GOT3 (cell line): ENCODE measurements around the gene RALY.

Experiments used
- DNase-seq: peaks from one replicate; lab custom pipeline; 2025; ENCODE audit warnings: mixed read lengths; lab: John Stamatoyannopoulos, UW

RALY gene

DNA sequence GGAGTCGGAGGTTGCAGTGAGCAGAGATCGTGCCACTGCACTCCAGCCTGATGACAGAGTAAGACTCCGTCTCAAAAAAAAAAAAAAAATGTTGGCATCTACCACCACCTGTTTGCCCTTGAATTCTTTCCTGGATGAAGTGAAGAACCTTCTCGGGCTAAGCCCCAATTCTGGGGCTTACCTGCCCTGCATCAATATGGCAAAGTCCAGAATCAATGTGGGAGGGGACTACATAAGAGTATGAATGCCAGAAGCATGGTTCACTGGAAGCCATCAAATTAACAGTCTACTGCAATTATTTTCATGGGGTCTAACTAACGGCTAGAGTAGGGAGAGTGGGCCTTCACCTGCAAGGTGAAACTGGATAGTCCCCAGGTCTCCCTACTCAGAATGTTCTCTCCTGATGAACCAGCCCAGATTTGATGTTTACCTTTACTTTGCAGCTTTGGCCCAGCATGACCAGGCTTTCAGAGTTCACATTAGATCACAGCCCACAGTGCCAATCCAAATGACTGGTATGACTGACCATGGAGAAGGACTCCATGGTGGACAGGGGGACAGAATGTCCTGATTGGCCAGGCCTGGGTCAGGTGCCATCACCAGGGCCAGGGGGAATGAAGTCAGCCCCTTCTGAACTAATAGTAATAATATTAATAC lies 7.0 kb upstream of the RALY start:
- no peak for DNase-seq

DNA sequence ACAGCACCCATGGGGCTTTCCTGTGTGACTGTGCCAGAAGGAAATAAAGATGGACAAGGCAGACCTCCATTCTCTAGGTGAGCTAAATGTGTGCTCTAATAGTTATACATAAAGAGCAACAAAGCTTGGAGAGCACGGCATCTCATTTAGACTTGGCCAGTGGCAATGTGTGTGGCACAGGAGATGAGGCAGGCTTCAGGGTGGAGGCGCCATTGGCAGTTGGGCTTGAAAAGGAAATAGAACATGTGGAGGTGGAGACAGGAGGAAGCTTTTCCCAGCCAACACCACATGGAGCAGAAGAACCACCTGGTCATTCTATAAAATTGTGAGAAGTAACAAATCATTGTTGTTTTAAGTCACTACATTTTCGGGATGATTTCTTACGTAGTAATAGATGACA lies 3.6 kb upstream of the RALY start:
- no peak for DNase-seq

DNA sequence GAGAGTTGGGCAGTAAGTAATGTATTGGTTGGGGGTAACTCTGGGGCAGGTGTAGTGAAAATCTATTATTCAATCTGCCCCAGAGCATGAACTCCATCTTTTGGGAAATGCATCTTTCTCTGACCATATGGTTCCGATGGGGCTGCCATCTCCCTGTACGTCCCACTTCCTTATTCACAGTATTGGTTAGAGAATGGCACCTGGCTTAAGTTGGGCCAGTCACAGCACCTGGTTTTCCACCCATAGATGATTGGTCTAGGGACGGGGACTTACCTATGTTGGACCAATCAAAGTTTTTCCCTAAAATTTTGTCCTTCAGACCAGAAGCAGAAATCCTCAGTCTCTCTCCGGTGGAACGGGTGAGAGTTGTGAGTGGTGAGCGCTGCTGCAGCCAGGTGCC lies 2.2 kb upstream of the RALY start:
- no peak for DNase-seq

DNA sequence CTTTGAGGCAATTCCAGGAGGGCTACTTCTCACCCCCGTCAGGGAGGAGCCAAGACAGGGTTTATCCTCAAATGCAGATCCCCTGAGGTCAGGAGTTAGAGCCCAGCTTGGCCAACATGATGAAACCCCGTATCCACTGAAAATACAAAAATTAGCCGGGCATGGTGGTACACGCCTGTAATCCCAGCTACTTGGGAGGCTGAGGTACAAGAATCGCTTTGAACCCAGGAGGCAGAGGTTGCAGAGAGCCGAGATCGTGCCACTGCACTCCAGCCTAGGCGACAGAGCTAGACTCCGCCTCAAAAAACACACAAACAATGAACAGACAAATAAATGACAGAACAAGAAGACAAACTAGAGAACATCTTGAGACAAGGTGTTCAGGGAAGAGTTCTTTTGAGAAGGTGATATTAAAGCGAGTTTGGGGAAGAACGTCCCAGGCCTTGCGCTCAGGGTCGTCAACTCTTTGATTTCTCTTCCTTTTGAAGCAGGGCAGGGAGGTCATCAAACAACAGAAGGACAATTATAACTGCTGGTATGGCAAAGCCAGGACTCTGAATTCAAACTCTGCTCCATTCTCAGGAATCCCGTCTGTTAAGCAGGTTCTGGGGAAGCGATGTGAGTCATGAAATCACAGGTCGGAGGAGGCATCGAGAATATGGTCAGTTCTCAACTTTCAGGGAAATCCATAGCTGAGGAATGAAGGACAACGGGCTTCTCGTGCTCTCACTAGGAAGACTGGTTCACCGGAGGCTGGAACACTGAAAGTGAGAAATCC lies 1.4 kb upstream of the RALY start:
- no peak for DNase-seq

DNA sequence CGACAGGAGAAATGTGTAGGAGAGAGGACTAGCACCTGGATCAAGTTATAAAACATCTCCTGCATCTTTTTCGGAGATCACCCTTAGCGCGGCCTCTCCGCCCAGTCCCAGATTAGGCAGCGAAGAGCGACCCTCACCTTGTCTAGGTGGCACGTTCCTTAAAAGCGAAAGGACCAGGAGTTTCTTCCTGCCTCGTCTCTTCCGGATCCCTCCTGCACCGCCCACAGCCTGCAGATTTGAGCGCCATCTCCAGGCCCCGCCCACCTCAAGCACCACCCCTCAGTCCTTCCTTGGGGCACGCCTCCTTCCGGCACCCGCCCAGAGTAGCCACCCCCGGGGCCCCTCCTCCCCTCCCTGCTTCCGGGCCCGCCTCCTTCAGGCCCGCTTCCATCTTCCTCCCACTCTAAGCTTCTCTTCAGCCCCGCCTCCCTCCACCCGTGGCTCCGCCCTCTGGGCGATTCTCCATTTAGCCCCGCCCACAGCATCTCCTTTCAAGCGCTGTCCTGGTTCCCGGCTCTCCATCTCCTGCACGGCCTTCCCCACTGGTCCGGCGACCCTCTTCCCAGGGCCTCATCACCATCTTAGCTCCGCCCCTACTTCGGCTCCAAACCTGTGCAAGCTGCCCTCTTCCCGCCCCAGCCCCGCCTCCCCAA lies 662 bp upstream of the RALY start:
- peak; percentile 99 for DNase-seq

DNA sequence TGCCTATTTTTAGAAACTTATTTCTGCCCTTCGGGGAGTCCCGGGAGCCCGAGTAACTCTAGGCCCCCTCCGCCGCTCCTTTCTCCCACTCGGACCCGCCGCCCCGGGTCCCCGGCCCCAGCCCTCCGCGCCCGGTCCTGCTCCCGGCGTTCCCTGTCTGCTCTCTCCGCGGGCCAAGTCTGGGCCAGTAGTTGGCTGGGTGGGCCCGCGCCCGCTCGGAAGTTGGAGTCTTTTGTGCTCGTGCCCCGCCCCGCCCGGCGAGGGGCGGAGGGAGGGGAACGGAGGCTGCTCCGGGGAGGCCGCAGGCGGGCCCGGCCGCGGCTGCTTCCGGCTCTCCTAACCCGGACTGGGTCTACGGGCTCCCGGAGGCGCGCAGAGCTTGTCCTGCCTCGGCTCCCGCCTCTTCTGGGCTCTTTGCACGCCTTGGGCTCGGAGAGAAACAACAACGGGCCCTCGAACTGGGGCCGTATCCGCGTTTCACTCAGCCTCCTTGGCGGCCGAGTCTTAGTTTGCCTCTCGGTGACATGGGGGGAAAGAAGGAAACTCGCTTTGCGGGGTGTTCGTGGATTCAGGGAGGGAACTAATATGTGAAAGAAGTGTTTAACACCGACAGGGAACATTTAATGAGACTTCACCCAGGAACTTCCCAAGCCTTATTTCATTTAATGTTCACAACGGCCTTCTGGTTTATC lies 657 bp downstream of the RALY start:
- DNase-seq: peak; percentile 50

DNA sequence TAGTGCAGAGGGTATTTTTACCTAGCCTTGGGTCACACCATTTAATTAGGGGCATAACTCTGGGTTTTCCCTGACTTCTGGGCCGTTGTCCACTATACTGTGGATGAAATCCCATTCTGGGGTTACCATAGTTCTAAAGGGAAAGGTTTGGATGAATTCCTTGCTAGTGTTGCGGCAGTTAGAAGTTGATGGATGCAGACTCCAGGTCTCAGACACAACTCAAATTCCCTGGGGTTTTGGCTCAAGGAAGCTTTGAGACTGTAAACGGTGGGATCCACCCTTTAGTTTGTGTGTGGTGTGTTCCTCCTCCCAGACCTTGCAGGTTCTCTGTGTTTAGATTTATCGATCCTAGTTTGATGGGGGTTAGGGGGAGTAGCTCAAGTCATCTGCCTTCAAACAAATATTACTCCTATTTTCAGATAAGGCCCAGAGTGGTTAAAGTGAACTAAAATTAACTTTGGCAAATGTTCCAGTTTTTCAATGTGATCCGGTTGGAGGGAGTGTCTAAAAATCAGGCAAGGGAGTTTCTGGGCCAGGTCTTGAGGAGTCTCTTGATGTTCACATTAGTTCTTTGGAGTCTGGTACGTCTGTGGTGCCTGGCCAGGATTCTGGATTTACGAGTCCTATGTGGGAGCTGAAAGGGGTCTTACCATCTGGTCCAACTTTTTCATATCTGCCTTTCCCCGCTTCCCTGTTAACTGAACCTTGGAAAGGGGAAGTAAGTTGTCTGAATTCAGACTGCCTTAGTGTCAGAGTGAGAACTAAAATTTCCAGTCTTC lies 1.5 kb downstream of the RALY start:
- DNase-seq: no peak

DNA sequence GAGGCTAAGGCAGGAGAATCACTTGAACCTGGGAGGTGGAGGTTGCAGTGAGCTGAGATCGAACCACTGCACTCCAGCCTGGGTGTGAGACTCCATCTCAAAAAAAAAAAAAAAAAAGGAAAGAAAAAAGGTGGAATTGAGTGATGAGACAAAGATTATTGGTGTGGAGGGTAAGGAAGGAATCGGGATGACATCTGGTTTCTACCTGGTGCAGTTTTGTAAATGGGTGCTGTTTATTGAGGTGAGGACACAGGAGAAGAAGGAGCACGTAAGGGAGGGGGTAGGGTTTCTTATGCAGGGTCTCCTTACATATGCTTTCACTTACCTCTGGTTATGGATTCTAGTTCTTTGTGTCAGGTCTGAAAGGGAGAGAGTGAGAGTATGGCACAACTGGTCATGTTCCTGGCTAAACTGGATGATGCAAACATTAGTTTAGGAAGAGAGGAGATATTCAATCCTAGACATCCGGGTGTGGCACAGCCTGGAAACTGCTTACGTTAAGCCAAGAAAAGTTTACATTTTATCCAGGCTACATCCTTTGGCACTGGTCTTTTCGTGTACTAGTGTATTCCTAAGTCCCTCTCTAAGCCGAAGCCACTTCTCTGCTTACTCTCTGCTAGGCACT lies 5.4 kb downstream of the RALY start:
- DNase-seq: no peak

DNA sequence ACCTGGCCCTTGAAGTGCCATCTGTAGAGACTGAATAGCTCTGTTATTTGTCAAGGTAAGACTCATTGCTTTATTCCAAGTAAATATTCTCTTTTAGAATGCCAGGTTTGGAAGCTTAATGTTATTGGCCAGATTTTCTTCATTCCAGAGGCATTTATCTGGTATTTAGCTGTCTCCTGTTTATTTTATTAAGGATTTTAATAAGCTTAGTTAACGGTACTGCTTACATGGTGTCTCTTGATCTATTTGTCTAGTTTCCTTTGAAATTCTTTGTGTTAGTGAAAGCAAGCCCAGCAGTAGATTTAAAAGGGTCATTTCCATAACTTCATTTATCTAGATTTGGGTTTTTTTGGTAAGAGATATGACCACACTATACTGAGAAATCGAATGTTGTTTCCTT lies 7.7 kb downstream of the RALY start:
- DNase-seq: no peak

DNA sequence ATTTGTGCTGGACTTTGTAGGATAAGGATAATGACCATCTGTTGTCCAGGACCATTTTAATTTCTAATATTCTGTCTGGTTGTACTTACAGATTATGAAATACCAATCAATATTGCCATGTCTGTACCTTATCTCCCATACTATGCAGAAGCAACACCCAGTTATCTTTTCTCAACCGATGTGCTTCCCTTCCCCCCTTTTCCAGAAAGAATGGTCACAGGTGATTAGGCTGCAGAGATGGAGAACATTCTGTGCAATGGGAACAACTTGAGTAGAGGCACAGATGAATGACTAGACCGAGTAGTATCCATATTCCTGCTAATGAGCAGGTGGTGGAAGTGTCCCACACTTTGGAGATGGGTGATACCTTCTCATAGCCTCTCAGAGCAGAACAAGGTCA lies 10.5 kb downstream of the RALY start:
- no peak for DNase-seq

DNA sequence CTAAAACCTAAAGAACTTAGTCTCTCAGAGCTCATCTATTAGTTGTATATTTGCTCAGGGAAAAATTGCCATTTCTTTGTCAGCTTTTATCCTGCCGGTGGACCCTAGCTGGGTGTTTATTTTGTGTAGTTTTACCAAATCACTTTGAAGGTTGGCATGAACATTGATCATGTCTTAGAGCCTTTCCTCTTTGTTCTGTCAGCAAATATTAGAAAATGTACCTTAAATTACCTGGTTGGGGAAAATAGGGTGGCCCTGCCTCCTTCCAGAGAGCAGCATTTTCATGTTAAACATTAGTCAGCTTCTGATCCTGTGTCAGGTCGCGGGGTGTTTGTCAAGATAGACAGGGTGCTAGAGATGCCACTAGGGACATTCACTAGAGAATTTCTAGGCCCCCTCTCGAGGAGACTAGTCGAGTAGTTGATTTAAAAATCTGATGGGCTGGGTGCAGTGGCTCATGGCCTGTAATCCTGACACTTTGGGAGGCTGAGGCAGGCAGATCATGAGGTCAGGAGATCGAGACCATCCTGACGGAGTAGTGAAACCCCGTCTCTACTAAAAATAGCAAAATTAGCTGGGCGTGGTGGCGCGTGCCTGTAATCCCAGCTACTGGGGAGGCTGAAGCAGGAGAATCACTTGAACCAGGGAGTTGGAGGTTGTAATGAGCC lies 11.2 kb downstream of the RALY start:
- DNase-seq: no peak

DNA sequence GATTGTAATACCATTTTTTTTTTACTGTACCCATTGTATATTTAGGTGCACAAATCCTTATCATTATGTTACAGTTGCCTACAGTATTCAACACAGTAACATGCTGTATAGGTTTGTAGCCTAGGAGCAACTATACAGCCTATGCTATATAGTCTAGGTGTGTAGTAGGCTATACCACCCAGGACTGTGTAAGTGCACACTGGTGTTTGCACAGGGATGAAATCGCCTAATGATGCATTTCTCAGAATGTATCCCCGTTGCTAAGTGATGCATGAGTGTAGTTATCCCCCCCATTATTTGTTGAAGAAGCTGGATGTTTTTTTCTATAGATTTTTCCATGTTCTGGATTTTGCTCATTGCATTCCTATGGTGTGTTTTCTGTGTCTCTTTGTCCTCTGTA lies 12.9 kb downstream of the RALY start:
- no peak for DNase-seq

DNA sequence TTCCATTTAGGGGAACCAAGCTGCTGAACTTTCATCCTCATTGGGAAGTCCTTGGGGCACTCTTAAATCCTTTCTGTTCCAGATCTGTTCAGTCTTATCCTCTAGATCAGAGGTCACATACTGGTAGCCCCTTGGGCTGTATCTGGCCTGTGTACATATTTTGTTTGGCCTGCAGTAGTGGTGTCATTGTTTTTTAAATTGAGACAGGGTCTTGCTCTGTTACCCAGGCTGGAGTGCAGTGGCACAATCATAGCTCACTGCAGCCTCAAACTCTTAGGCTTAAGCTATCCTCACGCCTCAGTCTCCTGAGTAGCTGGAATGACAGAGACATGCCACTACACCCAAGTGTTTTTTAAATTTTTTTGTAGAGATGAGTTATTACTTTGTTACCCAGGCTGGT lies 14.8 kb downstream of the RALY start:
- DNase-seq: no peak

DNA sequence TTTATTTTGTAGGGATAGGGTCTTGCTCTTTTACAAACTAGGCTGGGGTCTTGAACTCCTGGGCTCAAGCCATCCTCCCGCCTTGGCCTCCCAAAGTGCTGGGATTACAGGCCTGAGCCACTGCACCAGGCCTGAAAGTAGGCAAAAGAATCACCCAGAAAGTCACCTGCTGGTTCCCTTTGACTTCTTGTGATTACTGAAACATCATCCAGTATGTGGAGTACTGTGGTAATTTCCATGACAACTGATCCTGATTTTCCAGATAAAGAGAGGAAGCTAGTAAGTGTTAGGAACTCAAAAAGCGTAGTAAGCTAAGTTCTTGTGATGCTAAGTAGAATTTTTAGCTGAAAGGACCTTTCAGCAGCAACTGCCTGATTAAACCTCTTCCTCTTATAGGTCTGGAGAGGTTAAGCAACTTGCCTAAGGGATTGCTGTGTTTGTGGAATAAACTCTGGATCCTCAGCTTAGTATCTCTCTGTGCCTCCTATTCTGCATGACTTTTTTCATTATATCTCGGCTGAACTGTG lies 16.8 kb downstream of the RALY start:
- no peak for DNase-seq

DNA sequence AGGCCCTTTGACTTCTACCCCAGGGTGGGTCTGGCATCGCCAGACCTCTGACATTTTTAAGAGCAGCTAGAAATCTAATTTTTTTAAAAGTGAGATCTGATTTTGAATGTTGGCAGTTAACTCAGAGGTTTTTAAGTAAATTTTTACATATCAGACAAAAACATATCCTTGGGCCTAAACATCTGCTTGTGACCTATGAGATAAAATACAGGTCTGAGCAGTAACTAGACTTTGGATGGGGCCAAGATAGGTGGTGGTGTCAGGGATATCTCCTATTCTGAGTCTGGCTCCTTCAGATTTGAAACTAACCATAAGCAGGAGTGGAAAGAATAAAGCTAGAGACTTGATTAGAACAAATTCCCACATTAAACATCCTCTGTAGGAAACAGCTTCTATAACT lies 17.6 kb downstream of the RALY start:
- no peak for DNase-seq

DNA sequence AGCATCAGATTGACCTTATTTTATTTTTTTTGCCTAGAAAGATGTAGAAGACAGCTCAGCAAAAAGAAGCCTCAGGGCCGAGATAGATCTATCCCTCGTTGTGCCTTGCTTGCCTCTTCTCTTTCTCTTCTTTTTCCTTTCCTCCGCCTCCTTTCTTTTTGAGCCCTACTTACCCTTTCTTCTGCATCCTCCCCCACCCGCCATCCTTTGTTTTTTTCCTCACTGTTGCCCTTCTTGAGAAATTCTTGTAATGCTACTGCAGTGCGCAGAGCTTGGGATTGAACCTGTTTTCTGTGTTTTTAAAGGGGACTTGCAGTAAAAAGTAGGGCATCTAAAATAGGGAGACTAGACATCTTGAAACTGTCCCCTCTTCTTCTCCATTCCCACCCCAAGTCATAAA lies 18.6 kb downstream of the RALY start:
- no peak for DNase-seq

DNA sequence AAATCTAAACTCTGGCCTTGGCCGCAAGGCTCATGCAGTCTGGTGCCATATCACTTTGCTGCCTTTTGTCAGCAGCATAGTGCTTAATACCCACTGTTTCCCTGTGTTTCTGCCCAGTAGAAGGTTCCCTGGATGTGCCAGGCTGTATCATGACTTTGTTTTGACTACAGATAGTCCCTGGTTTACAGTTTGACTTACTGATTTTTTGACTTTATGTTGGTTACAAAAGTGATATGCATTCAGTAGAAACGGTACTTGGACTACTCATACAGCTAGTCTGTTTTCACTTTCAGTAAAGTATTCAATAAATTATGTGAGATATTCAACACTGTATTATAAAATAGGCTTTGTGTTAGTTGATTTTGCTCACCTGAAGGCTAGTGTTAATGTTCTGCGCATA lies 19.0 kb downstream of the RALY start:
- no peak for DNase-seq

DNA sequence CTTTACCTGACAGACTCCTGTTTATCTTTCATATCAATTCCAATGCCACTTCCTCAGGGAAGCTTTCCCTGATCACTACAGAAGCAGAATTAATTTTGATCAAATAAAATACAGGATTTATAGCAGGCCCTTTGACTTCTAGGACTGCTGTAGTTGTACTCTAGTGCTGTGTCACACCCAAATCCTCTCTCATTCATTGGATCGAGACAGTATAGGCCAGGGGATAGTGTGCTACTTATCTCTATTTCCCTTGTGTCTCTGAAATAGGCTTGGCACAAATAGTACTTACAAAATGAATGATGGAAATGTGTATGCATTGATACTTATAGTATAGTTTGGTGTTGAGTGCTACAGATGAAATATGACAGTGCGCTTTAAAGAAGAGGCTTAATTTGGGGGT lies 19.8 kb downstream of the RALY start:
- DNase-seq: no peak

DNA sequence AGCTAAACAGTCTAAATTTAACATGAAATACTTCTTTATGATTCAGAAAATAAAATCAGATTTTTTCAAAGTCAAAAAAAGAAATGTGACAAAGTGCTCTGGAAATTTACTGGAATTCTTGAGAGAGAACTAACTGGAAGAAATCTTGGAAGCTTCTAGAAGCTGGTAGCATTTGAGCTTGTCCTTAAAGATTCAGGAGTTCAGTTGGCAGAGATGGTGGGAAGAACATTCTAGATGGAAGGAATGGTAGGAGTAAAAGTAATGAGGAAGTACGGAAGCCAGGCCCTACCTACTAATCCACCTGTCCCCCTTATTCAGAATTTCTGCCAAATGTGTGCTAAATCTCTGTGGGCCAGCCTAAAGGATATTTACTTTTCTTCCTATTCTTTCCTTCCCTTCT lies 21.2 kb downstream of the RALY start:
- no peak for DNase-seq

DNA sequence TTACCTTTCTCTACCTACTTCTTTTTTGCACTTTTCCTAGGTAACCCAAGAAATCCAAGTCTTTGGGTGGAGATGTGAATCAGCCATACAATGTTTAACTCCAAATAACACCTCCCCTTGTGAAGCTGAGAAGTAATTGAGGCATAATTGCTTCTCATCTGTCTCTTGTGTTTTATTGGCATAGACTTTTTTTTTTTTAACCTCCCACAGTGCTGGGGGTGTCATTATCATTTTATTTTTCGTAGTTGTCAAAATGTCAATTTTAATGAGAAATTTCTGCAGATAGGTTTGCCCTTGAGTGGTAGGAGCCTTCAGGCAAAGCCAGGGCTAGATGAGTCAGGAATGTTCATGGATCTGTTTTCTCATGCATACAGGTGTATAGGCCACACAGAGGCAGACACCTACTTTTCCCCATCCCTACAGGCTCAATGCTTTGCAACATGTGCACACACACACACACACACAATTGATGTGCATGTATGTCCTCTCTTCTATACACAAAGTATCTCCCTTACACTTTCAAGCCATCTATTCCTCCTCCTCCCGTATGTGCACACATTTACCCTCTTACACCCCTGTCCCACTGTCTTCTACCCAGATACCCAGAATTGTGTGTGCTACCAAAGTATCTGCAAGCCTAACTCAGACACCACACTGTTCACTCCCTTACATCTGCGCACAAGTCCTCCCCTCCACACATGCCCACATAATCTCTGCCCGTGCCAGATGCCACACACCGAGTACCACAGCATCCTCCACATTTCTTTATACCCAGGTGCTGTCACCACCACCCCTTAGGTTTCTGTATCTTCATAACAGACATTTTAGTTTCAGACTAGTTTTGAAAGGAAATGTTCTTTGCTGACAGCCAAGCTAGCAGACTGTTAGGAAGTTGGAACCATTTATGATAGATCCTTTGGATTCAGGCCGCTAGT lies 22.0 kb downstream of the RALY start:
- DNase-seq: no peak
